Inferior parietal cortex (tissue), 1 donor: ENCODE measurements around the gene TMEM254.
"Not testable (repeated sequence)": the region's sequence is repeated elsewhere in the genome, so short reads cannot be mapped to it uniquely, and the experiment has no call there.

ENCODE experiments used
- DNase-seq: peaks from one replicate; pipeline ENCODE4 v3.0.0-alpha.2; 2016; ENCODE audit errors: extremely low spot score

Gene TMEM254

GRCh38 chr10:80077869-80078447 is 507 bp upstream of the TMEM254 start:
- DNase-seq, result no peak

- no peak for DNase-seq
Observed at GRCh38 chr10:80079312-80079719, 851 bp downstream of the TMEM254 start.

- no peak for DNase-seq
Observed at GRCh38 chr10:80081026-80081425, 2.6 kb downstream of the TMEM254 start.

- DNase-seq, result no peak
Observed at GRCh38 chr10:80081801-80082750, 3.6 kb downstream of the TMEM254 start.

- DNase-seq, result no peak
Observed at GRCh38 chr10:80090121-80090520, 11.7 kb downstream of the TMEM254 start.

GRCh38 chr10:80094231-80094630 is 15.8 kb downstream of the TMEM254 start:
- no peak for DNase-seq

GRCh38 chr10:80098272-80098671 is 19.8 kb downstream of the TMEM254 start:
- not testable (repeated sequence) for DNase-seq

- DNase-seq, result not testable (repeated sequence)
Observed at GRCh38 chr10:80099295-80099694, 20.8 kb downstream of the TMEM254 start.

GRCh38 chr10:80100116-80100515 is 21.7 kb downstream of the TMEM254 start:
- DNase-seq, result no peak

GRCh38 chr10:80100861-80101695 is 22.6 kb downstream of the TMEM254 start:
- DNase-seq, result no peak

- no peak for DNase-seq
Observed at GRCh38 chr10:80104066-80104926, 25.8 kb downstream of the TMEM254 start.

- no peak for DNase-seq
Observed at GRCh38 chr10:80108576-80109239, 30.2 kb downstream of the TMEM254 start.

- DNase-seq, result no peak
Observed at GRCh38 chr10:80110986-80111385, 32.5 kb downstream of the TMEM254 start.

- DNase-seq, result no peak
Observed at GRCh38 chr10:80118669-80119068, 40.2 kb downstream of the TMEM254 start.

GRCh38 chr10:80122110-80122710 is 43.7 kb downstream of the TMEM254 start:
- DNase-seq, result no peak

- no peak for DNase-seq
Observed at GRCh38 chr10:80122746-80123145, 44.3 kb downstream of the TMEM254 start.

- DNase-seq, result no peak
Observed at GRCh38 chr10:80126876-80127275, 48.4 kb downstream of the TMEM254 start.

- DNase-seq, result no peak
Observed at GRCh38 chr10:80131499-80131901, 53.0 kb downstream of the TMEM254 start.

- no peak for DNase-seq
Observed at GRCh38 chr10:80132299-80133139, 54.1 kb downstream of the TMEM254 start, which contains the start of gene PLAC9. TSS of gene PLAC9 (plus strand) at chr10:80132730. CDS start at chr10:80132763, 33 bp downstream.
